Activated CD4-positive, CD25-positive, alpha-beta regulatory T cell treated with anti-CD3 and anti-CD28 coated beads, Interleukin-2, amount 50 U/mL, for 24 hours (primary cell): ENCODE results near the gene MCOLN1.
"Not testable (repeated sequence)": the region's sequence is repeated elsewhere in the genome, so short reads cannot be mapped to it uniquely, and the experiment has no call there.

Experiments
- ATAC-seq, 2 donors: fragments of 150-1000 bp; cut with Tn5 transposase; one replicate each; pipeline ENCODE4 v1.10.0; 2021; ENCODE audit warnings: mild to moderate bottlenecking in 1 of 2, moderate library complexity in 1 of 2

MCOLN1 gene

GRCh38 chr19:7526059-7526929, 3.9 kb downstream of the MCOLN1 start:
- ATAC-seq, result no peak

GRCh38 chr19:7527516-7528191, 5.2 kb downstream of the MCOLN1 start:
- no peak for ATAC-seq

DNA sequence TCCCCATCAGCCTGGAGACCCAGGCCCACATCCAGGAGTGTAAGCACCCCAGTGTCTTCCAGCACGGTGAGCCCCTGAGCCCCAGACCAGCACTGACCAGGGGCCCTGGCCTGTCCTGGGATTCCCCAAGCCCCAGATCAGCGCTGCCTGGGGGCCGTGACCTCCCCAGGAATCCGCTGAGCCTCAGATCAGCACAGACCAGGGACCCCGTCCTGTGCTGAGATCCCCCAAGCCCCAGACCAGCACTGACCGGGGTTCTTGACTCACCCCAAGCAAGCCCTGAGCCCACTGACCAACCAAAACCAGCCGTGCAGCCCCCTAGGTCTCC, 5.7 kb downstream of the MCOLN1 start:
- no peak for ATAC-seq

- ATAC-seq, result no peak
These were observed 6.3 kb downstream of the MCOLN1 start for GRCh38 chr19:7528522-7529245.

DNA sequence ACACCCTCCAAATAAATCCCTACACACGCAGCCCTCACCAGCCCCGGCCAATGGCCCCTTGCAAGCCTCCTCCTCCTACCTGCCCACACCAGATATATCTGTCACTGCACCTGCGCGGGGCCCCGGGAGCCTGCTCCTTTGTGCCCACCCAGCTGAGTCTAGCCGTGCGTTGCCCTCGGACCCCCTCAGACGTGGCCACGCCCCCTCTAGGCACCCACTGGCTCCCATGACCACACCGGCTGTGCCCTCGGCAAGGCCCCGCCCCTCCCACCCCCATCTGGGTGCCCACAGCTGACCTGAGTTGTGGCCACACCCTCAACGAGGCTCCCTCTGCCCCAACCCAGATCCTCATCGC, 6.8 kb downstream of the MCOLN1 start:
- no peak for ATAC-seq

GRCh38 chr19:7529610-7530490, 7.4 kb downstream of the MCOLN1 start:
- ATAC-seq, result no peak

- ATAC-seq, result no peak
These were observed 11.0 kb downstream of the MCOLN1 start for GRCh38 chr19:7533281-7533885.

DNA sequence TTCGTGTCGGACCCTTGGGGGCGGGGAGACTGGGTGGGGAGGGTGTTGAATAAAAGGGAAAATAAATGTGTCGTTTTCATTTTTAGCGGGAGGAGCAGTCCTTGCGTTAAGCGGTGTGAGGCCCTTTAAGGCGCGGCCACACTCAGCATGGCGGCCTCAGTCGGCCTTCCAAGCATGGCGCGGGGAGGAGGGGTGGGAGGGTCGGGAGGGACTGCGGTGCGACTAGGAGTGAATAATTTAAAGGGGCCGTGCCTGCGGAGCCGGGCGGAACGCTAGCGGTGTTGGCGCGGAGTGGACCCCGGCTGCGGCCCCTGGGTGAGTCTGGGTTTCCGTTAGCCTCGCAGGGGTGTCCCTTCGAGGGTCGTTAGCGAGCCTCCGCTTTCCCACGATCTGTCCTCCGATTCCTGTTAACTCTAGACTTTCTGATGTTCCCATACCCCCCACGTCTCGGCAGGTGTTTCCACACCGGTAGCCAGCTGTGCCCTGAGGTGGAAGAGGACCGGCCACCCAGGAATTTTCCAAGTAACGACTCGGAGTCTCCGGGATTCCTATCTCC, 11.6 kb downstream of the MCOLN1 start:
- peak; percentile 60 to 64 for ATAC-seq

- peak; percentile 3 to 13 for ATAC-seq
These were observed 12.2 kb downstream of the MCOLN1 start for GRCh38 chr19:7534531-7535046.

- ATAC-seq, result peak; percentile 81 to 84
These were observed 12.9 kb downstream of the MCOLN1 start, which contains the start of gene PNPLA6 for GRCh38 chr19:7535047-7535997. TSS of gene PNPLA6 (plus strand) at chr19:7535717. CDS start at chr19:7535789, 72 bp downstream.

DNA sequence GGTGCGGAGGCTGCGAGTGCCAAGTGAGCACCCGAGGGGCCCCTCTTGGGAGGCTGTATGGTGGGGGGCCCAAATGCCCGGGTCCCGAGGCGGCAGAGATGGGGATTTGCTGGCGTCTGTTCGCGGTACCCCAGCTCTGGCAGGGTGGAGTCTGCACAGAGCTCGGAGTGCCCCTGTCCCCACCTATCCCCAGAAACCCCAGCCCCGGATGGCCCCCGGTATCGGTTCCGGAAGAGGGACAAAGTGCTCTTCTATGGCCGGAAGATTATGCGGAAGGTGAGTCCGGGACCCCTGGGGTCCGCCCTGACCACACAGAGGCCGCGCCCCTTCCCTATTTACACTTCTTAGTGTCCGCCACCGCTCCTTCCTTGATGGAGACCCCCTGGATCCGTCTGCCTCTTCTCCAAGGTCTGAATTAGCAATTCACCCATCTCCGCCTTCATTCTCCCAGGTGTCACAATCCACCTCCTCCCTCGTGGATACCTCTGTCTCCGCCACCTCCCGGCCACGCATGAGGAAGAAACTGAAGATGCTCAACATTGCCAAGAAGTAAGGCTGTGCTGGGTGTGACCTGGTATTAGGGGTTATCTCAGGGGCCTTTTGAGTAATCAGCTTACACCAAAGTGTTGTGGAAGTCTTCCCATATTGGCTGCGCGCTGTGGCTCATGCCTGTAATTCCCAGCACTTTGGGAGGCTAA, 13.7 kb downstream of the MCOLN1 start:
- no peak for ATAC-seq

GRCh38 chr19:7538990-7539389, 16.6 kb downstream of the MCOLN1 start:
- not testable (repeated sequence) for ATAC-seq

- ATAC-seq, result no peak
These were observed 17.5 kb downstream of the MCOLN1 start for GRCh38 chr19:7539827-7540425.

- ATAC-seq, result peak; percentile 47 to 51
These were observed 18.5 kb downstream of the MCOLN1 start for GRCh38 chr19:7540761-7541474.

DNA sequence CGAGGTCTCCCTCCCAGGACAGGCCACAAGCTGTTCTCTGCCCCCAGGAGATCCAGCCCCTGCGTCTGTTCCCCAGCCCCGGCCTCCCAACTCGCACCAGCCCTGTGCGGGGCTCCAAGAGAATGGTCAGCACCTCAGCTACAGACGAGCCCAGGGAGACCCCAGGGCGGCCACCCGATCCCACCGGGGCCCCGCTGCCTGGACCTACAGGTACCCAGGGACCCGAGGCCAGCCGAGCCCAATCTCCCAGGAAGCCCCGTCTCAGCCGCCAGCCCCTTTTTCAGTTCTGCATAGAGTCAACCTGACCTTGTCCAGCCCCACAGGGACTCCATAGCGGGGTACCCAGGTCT, 19.0 kb downstream of the MCOLN1 start:
- no peak for ATAC-seq

- ATAC-seq, result no peak
These were observed 19.5 kb downstream of the MCOLN1 start for GRCh38 chr19:7541828-7542443.

GRCh38 chr19:7542556-7543348, 20.3 kb downstream of the MCOLN1 start:
- no peak for ATAC-seq
